ENCODE measurements around the gene ADAMTS5. TPM values are rescaled to one million over a fixed set of nuclear protein-coding genes. Genes with fewer than 3 reads are reported as not detected.

The ADAMTS5 gene
- total and polyA plus RNA-seq, 2 of the 13 experiments (the other 11 are each of a cell fraction or from before 2014, with no cell fraction given): not detected

DNA sequence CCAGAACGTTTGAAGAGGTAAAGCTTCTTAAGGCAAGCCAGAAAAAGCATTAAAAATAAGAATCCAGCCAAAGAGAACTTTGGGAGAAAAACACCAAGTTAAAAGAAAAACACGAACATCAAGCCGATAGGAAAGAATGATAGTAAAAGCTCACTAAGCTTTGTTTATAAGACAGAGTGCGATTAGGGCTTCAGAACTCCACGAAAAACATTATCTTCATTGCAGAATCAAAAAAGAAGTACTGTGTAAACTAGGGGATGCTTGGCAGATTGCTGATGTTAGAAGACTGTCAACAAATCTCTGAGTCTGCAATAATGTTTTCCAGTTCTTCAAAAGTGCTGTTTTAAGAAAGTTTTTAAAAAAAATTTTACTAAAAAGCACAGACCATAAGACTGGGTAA is 30.2 kb downstream of the ADAMTS5 start:
- TF ChIP-seq THYN1 (CRISPR knock-in tag; IDR thresholded peaks at IDR 0.05; ENCODE audit: borderline replicate concordance, low read depth): no peak
- TF ChIP-seq PRMT3 (CRISPR knock-in tag; IDR thresholded peaks at IDR 0.05; ENCODE audit: borderline replicate concordance, low read depth): no peak
- TF ChIP-seq CAMTA2 (CRISPR knock-in tag; IDR thresholded peaks at IDR 0.05; ENCODE audit: borderline replicate concordance): no peak
- TF ChIP-seq RFXANK (CRISPR knock-in tag; IDR thresholded peaks at IDR 0.05): no peak
- no peak for TF ChIP-seq ZNF615 (CRISPR knock-in tag; IDR thresholded peaks at IDR 0.05; ENCODE audit: borderline replicate concordance)
- TF ChIP-seq ZKSCAN1 (IDR thresholded peaks at IDR 0.05; ENCODE audit: low read length): no peak
- no peak for TF ChIP-seq ZNF878 (CRISPR knock-in tag; IDR thresholded peaks at IDR 0.05)
- TF ChIP-seq RFX5 (IDR thresholded peaks at IDR 0.05; ENCODE audit: low read depth, low read length): no peak
- TF ChIP-seq CHD2 (IDR thresholded peaks at IDR 0.05; ENCODE audit: low read depth, low read length): no peak
- TF ChIP-seq, protein P1, sequence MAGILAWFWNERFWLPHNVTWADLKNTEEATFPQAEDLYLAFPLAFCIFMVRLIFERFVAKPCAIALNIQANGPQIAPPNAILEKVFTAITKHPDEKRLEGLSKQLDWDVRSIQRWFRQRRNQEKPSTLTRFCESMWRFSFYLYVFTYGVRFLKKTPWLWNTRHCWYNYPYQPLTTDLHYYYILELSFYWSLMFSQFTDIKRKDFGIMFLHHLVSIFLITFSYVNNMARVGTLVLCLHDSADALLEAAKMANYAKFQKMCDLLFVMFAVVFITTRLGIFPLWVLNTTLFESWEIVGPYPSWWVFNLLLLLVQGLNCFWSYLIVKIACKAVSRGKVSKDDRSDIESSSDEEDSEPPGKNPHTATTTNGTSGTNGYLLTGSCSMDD (CRISPR knock-in tag; IDR thresholded peaks at IDR 0.05): no peak
- no peak for TF ChIP-seq ZNF549 (CRISPR knock-in tag; IDR thresholded peaks at IDR 0.05)
- TF ChIP-seq HOXA7 (CRISPR knock-in tag; IDR thresholded peaks at IDR 0.05): no peak
- no peak for TF ChIP-seq GLI4 (CRISPR knock-in tag; IDR thresholded peaks at IDR 0.05; ENCODE audit: borderline replicate concordance)
- Histone ChIP-seq H2AFZ (ENCODE audit: low read length) (no peak overlapping the region), H4K20me1 (ENCODE audit: insufficient read depth, low read length) (no peaks in the 10 kb centered on the region), H3K4me1 (ENCODE audit: insufficient read depth, low read length) (no peaks in the 10 kb centered on the region), H3K9me3 (ENCODE audit: low read length) (peaks cover 79% of the 10 kb centered on the region), H3K79me2 (ENCODE audit: insufficient read depth, low read length) (no peaks in the 10 kb centered on the region), H3K4me3 (replicated peaks in 1 of 3; ENCODE audit: insufficient read depth in 1 of 3, low read depth in 2 of 3, low read length in 3 of 3) (no peak overlapping the region), H3K36me3 (replicated peaks in 1 of 2; ENCODE audit: control insufficient read depth in 1 of 2, insufficient read depth in 2 of 2, low read length in 2 of 2) (no peaks in the 10 kb centered on the region), H3K27ac (ENCODE audit: extremely low read length, insufficient read depth, low read length) (no peak overlapping the region), H3K27me3 (ENCODE audit: control insufficient read depth in 1 of 2, insufficient read depth in 2 of 2, low read length in 2 of 2) (no peaks in the 10 kb centered on the region), H3K4me2 (ENCODE audit: low read depth, low read length) (no peak overlapping the region), H3K9ac (ENCODE audit: insufficient read depth, low read depth, low read length) (no peak overlapping the region)
- CTCF ChIA-PET (ENCODE audit: low intra/inter-chr PET ratio, low total read pairs): no interaction called here
- 2% methylated on average over 5 of the region's 5 CpGs for WGBS (ENCODE audit: low lambda C conversion rate)
- intact Hi-C loops (cut with micrococcal nuclease; ENCODE audit: unreplicated experiment) (no loop called here), in situ Hi-C loops (cut with HindIII; ENCODE audit: extremely low pct_ligation_motif_present, low pct_unique_long_range_greater_than_20kb) (no loop called here)
- DNase-seq (ENCODE audit: low spot score) (no peak), FAIRE-seq (no peak), ATAC-seq (no peak)
- POLR2A ChIA-PET: no interaction called here
- BruUV-seq (replicated peaks): no TSS peak

All from HepG2 (cell line).